H1 (cell line): ENCODE measurements around the gene HIP1. TPM values are rescaled to one million over a fixed set of nuclear protein-coding genes. Genes with fewer than 3 reads are reported as not detected.

Experiments
- CTBP2 ChIP-seq: IDR thresholded peaks from 2 replicates; pipeline ENCODE4 v1.7.0; 2011; ENCODE audit warnings: borderline replicate concordance, mild to moderate bottlenecking, moderate library complexity, mixed read lengths, low read length; ENCODE audit not compliant: insufficient read depth, insufficient read length
- KDM4A ChIP-seq: IDR thresholded peaks from one replicate; pipeline ENCODE4 v1.7.1; 2012; ENCODE audit warnings: low read depth, mild to moderate bottlenecking, moderate library complexity, low read length, inconsistent platforms; ENCODE audit not compliant: severe bottlenecking
- YY1 ChIP-seq: IDR thresholded peaks from 2 replicates; pipeline ENCODE4 v1.6.1; 2011; ENCODE audit warnings: low read depth, mild to moderate bottlenecking, low read length
- polyA plus RNA-seq, 7 experiments: library from polyadenylated mRNA; depleted of rRNA in 3 of 7; stranded (reverse) in 5 of 7; unstranded in 2 of 7; fragments of >200 nt in 5 of 7; fragments of 200-250 nt in 2 of 7; gene quantifications; 1 replicate in 5 of 7; 2 replicates in 1 of 7; 4 replicates in 1 of 7; pipeline versions ENCODE4 v1.2.1 to v1.2.3, GENCODE V29; 2011 to 2013; ENCODE audit warnings: missing spikeins in 2 of 7, mixed read lengths in 2 of 7
- total RNA-seq: library from RNA; stranded (reverse); fragmentation: NEBNext Ultra II Directional; extraction: Animal tissue kit (Norgen Biotek cat#: 25700); gene quantifications from 2 replicates; pipeline ENCODE4 v1.2.1, GENCODE V29; 2021

The HIP1 gene
- total and polyA plus RNA-seq, 2 of the 8 experiments (the other 6 are each of a cell fraction or from before 2014, with no cell fraction given) = 51.8 to 108 TPM

GRCh38 chr7:75653651-75654050 lies 85.1 kb downstream of the HIP1 start (continued):
- TF ChIP-seq YY1 = no peak
- TF ChIP-seq KDM4A = no peak
- no peak for TF ChIP-seq CTBP2
